ENCODE data around the gene KIAA0232. TPM values are rescaled to one million over a fixed set of nuclear protein-coding genes. Genes with fewer than 3 reads are reported as not detected.

Gene KIAA0232
- total and polyA plus RNA-seq, 7 donors: 8.7 to 79.8 (median 53.3) TPM

DNA sequence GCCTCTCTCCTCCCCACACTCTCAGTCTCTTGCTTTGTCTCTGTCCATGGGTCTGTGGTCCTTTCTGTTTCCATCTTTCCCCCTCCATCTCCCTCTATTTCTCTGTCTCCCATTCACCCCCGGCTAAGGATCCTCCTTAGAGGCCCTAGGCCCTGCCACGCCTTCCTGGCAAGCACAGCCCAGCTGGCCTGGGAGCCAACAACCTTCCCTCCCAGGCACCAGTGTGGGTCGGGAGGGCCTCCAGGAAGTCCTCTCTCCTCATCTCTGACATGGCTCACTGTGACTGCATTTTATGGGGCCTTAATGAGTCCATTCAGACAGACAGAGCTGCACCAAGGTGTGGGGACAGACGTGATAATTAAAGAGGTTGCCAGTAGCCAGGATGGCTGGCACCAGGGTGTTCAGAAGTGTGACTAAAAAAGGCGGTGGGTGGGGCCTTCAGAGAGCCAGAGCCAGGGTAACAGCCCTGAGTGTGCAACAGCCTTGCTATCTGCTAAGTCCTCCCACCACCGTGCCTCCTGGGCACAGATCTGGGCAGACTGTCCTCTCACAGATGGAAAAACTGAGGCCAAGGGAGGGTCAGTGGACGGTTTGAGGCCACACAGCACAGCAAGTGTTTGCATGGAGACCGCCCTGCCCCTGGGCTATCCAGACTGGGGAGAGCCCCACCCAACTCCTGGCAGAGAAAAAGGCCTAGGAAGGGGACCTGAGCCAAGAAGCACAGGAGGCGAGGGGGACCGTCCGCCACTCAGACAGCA lies 35.1 kb upstream of the KIAA0232 start:
- no peak overlapping the region for H3K4me3 ChIP-seq
- H3K9me3 ChIP-seq: no peaks in the 10 kb centered on the region
- intact Hi-C loops (cut with DNase I): no loop called here
- H3K36me3 ChIP-seq (ENCODE audit: insufficient read depth in 1 of 2, low read depth in 1 of 2): no peaks in the 10 kb centered on the region
- no peak overlapping the region for H3K27ac ChIP-seq
- ATAC-seq: no peak
- WGBS, 3 donors: 62 to 67% (median 67%) methylated on average over 11 of the region's 11 CpGs
- no peak for TF ChIP-seq CTCF (IDR thresholded peaks at IDR 0.05)
- peaks cover 8% of the 10 kb centered on the region for H3K4me1 ChIP-seq
- no peaks in the 10 kb centered on the region for H3K27me3 ChIP-seq (ENCODE audit: insufficient read depth in 3 of 3, low read length in 2 of 3)
- no peak for DNase-seq

- DNase-seq: no peak
- H3K4me1 ChIP-seq: peaks cover 8% of the 10 kb centered on the region
These were observed 34.2 kb upstream of the KIAA0232 start for GRCh38 chr4:6748286-6748685.

GRCh38 chr4:6749340-6750171 lies 33.0 kb upstream of the KIAA0232 start:
- Histone ChIP-seq H3K4me1 (peaks cover 8% of the 10 kb centered on the region), H3K27me3 (ENCODE audit: insufficient read depth in 3 of 3, low read length in 2 of 3) (no peaks in the 10 kb centered on the region), H3K4me3 (no peak overlapping the region), H3K9me3 (no peaks in the 10 kb centered on the region), H3K27ac (peak overlapping the region; percentile 46), H3K36me3 (ENCODE audit: insufficient read depth in 1 of 2, low read depth in 1 of 2) (no peaks in the 10 kb centered on the region)
- peak; percentile 82 to 83 for DNase-seq
- TF ChIP-seq CTCF (IDR thresholded peaks at IDR 0.05): no peak
- WGBS, 3 donors: 27 to 32% (median 32%) methylated on average over 22 to 25 of the region's 25 CpGs
- peak; percentile 84 to 92 (median 88) for ATAC-seq
- intact Hi-C loops (cut with DNase I): no loop called here

More at GRCh38 chr4:6748286-6748685, 34.2 kb upstream of the KIAA0232 start:
- WGBS, 3 donors: 87 to 94% (median 90%) methylated on average over 9 of the region's 9 CpGs
- H3K27ac ChIP-seq: no peak overlapping the region
- ATAC-seq: no peak
- no peak overlapping the region for H3K4me3 ChIP-seq
- no peaks in the 10 kb centered on the region for H3K36me3 ChIP-seq (ENCODE audit: insufficient read depth in 1 of 2, low read depth in 1 of 2)
- no peaks in the 10 kb centered on the region for H3K27me3 ChIP-seq (ENCODE audit: insufficient read depth in 3 of 3, low read length in 2 of 3)
- TF ChIP-seq CTCF (IDR thresholded peaks at IDR 0.05): no peak
- H3K9me3 ChIP-seq: no peaks in the 10 kb centered on the region
- intact Hi-C loops (cut with DNase I): no loop called here

DNA sequence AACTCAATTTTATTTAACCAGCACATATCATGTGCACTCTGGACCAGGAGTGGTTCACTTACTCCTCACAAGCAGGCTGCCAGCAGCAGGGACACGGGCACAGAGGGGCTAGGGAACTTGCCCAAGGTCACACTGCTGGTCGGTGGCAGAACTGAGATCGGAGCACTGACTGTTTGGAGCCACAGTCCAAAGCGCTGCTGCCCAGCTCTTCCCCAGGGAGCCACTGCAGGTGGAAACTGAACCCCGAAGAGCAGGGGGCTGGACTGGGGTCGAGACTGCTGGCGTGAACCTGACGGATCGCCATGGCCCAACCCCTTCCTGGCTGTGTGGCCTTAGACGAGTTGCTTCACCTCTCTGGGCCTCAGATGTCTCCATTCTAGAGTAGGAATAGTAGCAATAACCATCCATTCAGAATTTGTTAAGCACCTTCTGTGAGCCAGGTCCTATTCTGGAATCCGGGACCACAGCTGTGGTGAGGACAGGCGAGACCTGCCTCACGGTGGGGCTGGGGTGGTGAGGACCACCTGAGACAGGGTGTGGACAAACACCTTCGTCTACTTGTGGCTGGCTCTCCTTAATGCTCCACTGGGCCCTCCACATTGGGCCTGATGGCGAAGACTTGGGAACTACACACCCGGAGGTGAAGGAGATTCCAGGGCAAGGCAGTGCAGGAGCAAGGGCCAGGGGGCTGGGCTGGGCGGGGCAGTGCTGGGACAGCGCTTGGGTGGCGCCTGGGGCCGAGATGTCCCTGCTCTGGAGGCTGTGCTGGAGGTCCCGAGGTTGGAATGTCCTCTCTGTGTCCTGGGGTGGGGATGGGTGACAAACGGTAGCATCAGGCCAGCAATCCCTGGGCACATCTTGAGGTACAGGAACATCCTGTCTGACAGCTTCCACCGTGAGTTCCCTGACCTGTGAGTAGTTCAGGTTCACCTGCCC lies 32.0 kb upstream of the KIAA0232 start:
- Histone ChIP-seq H3K4me1 (peaks cover 8% of the 10 kb centered on the region), H3K36me3 (ENCODE audit: insufficient read depth in 1 of 2, low read depth in 1 of 2) (no peaks in the 10 kb centered on the region), H3K9me3 (no peaks in the 10 kb centered on the region), H3K27me3 (ENCODE audit: insufficient read depth in 3 of 3, low read length in 2 of 3) (no peaks in the 10 kb centered on the region), H3K4me3 (no peak overlapping the region), H3K27ac (no peak overlapping the region)
- 86 to 87% (median 87%) methylated on average over 23 of the region's 23 CpGs for WGBS, 3 donors
- DNase-seq (no peak), ATAC-seq (no peak)
- intact Hi-C loops (cut with DNase I): no loop called here
- TF ChIP-seq CTCF (IDR thresholded peaks at IDR 0.05): no peak

All from psoas muscle (tissue), 8 donors.